GM18519 (cell line): ENCODE measurements around the gene LYSMD2.

Experiments used
- ATAC-seq: cut with Tn5 transposase; IDR thresholded peaks from one replicate; pipeline ENCODE4 v1.9.1; 2021; ENCODE audit warnings: mild to moderate bottlenecking, moderate library complexity; ENCODE audit not compliant: unreplicated experiment, low FRiP score

The LYSMD2 gene

GRCh38 chr15:51721199-51721960, 16.1 kb downstream of the LYSMD2 start:
- no peak for ATAC-seq

GRCh38 chr15:51720201-51720995, 17.1 kb downstream of the LYSMD2 start:
- no peak for ATAC-seq

- ATAC-seq: no peak
Observed at GRCh38 chr15:51718746-51719145, 18.7 kb downstream of the LYSMD2 start.

DNA sequence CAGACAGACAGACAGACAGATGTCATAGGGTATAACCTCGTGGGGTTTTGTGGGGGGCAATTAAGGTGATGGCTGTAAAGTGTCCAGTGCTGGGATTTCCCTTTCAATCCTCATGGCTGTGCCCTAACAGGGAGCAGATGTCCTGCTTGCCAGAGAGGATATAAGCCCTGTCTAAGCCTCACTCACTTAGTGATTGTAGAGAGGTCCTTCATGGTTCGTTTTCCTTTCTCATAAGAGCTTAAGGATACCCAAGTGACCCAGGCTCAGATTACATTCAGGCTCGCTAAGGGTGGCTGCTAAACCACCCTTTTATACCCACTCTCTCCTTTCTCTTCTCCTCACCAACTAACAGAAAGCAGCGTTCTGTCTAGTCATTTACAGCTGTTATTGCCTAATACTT, 19.2 kb downstream of the LYSMD2 start:
- no peak for ATAC-seq

- no peak for ATAC-seq
Observed at GRCh38 chr15:51714911-51715310, 22.5 kb downstream of the LYSMD2 start.

DNA sequence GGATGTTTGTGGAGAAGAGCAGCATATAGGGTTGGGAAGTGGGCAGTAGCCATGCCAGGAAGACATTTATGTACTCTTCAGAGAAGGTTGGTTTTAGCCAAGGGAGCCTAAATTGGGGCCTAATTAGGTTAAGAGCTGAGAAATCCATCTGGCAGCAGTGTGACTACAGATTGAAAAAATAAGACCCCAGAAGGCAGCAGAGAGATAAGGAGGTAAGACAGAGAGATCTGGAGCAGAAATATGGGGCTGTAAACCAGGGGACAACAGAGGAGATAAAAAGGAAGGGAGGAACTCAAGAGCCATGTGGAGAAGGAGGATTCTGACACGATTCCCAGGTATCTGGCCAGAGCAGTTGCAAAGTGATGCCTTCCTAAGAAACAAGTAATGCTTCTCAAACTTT, 23.3 kb downstream of the LYSMD2 start:
- ATAC-seq: no peak

- no peak for ATAC-seq
Observed at GRCh38 chr15:51709031-51709430, 28.4 kb downstream of the LYSMD2 start.

GRCh38 chr15:51708013-51708412, 29.4 kb downstream of the LYSMD2 start:
- no peak for ATAC-seq

- no peak for ATAC-seq
Observed at GRCh38 chr15:51706926-51707608, 30.4 kb downstream of the LYSMD2 start.

GRCh38 chr15:51706291-51706690, 31.2 kb downstream of the LYSMD2 start:
- no peak for ATAC-seq

GRCh38 chr15:51702710-51703109, 34.7 kb downstream of the LYSMD2 start:
- no peak for ATAC-seq

DNA sequence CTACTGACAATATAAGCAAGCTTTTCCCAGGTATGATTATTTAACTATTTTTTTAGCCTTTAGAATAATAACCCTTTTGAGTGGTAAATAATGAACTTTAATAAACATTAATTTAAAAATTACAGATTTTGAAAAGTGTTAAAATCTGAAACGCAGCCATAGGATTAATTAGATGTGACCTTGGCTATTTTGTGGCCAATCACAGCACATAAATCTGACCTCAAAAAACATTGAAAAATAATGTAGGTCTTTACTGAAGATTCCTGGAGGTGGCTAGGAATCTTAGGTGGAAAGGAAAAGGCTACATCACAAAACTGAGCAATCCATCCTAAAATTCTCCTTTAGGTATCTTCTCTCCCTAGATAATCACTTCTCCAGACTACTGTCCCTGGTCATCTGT, 38.1 kb downstream of the LYSMD2 start:
- no peak for ATAC-seq

GRCh38 chr15:51697163-51697562, 40.3 kb downstream of the LYSMD2 start:
- no peak for ATAC-seq

DNA sequence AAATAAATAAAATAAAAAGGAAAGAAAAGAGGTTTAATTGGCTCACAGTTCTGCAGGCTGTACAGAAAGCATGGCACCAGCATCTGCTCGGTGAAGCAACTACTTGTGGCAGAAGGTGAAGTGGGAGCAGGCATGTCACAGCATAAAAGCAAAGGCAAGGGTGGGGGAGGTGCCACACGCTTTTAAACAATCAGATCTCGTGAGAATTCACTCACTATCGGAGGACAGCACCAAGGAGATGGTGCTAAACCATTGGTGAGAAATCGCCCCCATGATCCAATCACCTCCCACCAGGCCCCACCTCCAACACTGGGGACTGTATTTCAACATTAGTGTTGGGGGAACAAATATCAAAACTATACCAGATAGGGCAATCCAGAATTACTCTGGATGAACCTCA, 40.9 kb downstream of the LYSMD2 start:
- no peak for ATAC-seq

DNA sequence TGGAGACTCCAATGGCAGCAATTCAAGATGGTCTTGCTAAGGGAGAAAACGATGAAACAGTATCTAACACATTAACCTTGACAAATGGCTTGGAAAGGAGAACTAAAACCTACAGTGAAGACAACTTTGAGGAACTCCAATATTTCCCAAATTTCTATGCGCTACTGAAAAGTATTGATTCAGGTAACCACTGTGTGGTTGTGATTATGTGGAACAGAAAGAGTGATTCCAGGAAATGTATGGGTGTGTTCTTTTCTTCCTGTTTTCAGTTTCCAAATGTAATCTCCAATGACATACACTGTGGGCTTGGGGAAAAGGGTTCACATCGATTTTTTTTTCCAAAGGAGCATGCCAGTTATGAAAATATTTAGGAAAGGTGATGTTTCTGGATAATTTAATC, 45.3 kb downstream of the LYSMD2 start:
- ATAC-seq: no peak

GRCh38 chr15:51688863-51689262, 48.6 kb downstream of the LYSMD2 start:
- ATAC-seq: no peak

- ATAC-seq: no peak
Observed at GRCh38 chr15:51687565-51687964, 49.9 kb downstream of the LYSMD2 start.

GRCh38 chr15:51681303-51681963, 56.0 kb downstream of the LYSMD2 start, which contains the start of gene SCG3:
Gene SCG3 (plus strand): TSS chr15:51681503. CDS start chr15:51681756, 253 bp downstream.
- no peak for ATAC-seq

DNA sequence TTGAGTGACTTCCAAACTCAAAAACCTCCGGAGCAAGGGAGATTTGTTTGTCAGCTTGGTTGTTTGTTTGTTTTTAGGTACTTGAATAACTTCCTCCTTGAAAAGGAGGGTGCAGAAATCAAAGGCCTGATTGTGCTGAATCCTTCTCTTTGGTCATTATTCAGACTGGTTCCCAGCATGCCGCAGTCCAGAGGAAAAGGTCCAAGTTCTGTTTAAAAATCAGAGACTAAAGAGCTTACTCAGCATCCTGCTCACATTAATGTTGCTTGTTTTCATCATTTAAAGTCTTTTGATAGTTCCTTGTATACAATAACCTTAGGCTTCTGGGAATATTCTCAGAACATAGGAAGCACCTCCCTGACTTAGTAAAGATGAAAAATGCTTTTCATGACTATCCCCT, 57.1 kb downstream of the LYSMD2 start:
- no peak for ATAC-seq

DNA sequence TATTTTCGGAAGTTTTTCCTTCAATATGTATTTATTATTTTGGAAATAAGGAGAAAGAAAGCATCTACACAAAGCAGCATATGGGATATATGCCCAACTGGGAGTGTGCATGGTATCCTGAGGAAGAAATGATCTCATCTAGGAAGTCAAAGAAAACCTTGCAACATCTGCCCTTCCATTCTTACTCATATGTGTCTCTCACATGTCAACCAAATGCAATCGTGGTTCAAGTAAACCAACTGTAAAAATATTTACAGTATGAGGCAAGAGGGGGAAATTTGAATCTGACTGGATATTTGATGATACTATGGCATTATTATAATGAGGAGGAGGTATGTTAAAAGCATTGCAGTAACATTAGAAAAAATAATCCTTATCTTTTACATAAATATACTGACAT, 59.4 kb downstream of the LYSMD2 start:
- no peak for ATAC-seq

DNA sequence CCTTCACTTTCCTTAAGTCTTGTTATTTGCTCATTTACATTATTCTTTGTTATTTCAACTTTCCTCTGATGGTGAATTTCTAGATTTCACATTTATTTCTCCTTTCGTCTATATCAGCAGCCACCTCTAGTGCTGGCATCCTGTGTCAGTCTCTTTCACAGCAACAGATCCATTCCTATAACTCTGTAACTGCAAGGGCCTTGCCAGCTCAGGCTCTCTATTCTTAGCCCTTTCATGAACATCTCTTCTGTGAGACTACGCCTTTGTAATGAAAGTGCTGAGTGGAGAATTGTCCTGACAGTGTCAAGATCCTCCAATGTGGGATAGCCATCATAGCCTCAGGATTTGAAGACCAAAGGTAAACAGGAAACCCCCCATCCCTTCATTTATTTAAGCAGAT, 60.0 kb downstream of the LYSMD2 start:
- ATAC-seq: no peak
